ENCODE measurements around the gene GRM8.

The GRM8 gene

DNA sequence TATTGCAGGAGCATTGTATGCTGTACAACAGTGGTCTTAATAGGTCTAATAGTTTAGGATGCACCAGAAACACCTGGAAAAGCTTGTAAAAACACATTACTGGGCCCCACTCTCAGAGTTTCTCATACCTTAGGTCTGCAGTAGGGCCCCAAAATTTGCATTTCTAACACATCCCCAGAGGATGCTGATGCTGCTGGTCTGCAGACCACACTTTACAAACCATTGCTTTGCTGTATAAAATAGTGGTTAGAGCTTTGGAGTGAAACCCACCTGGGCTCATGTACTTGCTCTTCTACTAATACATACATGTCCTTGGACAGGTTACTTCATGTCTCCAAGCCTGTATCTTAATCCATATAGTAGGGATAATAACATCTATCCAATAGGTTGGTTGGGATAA, 279.7 kb downstream of the GRM8 start:
- Histone ChIP-seq H3K79me2 (ENCODE audit: insufficient read depth, low read length) (no peaks in the 10 kb centered on the region), H2AFZ (ENCODE audit: low read length) (no peak overlapping the region), H3K9ac (ENCODE audit: low read depth, low read length, poor library complexity, severe bottlenecking) (no peak overlapping the region), H3K9me3 (ENCODE audit: insufficient read depth, low read depth, low read length) (no peaks in the 10 kb centered on the region), H3K4me1 (ENCODE audit: insufficient read depth, low read length, poor library complexity, severe bottlenecking) (no peaks in the 10 kb centered on the region), H4K20me1 (ENCODE audit: insufficient read depth, low read length, poor library complexity, severe bottlenecking) (no peaks in the 10 kb centered on the region), H3K4me2 (ENCODE audit: low read depth, low read length, poor library complexity, severe bottlenecking) (no peak overlapping the region), H3K9me2 (replicated peaks; ENCODE audit: low read depth, low read length) (no peaks in the 10 kb centered on the region; the same call in 1 of the 2 replicates), H3F3A (ENCODE audit: low read depth) (no peaks in the 10 kb centered on the region), H3K36me3 (ENCODE audit: insufficient read depth, low read length) (no peaks in the 10 kb centered on the region), H3K4me3 (ENCODE audit: low read length, poor library complexity, severe bottlenecking) (no peak overlapping the region), H3K27me3 (ENCODE audit: insufficient read depth, low read length, poor library complexity, severe bottlenecking) (no peaks in the 10 kb centered on the region)
- TF ChIP-seq EZH2phosphoT487 (IDR thresholded peaks at IDR 0.05; ENCODE audit: borderline replicate concordance): no peak
- TF ChIP-seq, protein P1, sequence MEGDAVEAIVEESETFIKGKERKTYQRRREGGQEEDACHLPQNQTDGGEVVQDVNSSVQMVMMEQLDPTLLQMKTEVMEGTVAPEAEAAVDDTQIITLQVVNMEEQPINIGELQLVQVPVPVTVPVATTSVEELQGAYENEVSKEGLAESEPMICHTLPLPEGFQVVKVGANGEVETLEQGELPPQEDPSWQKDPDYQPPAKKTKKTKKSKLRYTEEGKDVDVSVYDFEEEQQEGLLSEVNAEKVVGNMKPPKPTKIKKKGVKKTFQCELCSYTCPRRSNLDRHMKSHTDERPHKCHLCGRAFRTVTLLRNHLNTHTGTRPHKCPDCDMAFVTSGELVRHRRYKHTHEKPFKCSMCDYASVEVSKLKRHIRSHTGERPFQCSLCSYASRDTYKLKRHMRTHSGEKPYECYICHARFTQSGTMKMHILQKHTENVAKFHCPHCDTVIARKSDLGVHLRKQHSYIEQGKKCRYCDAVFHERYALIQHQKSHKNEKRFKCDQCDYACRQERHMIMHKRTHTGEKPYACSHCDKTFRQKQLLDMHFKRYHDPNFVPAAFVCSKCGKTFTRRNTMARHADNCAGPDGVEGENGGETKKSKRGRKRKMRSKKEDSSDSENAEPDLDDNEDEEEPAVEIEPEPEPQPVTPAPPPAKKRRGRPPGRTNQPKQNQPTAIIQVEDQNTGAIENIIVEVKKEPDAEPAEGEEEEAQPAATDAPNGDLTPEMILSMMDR (conservative IDR thresholded peaks at IDR 0.05; ENCODE audit: low read length): no peak

DNA sequence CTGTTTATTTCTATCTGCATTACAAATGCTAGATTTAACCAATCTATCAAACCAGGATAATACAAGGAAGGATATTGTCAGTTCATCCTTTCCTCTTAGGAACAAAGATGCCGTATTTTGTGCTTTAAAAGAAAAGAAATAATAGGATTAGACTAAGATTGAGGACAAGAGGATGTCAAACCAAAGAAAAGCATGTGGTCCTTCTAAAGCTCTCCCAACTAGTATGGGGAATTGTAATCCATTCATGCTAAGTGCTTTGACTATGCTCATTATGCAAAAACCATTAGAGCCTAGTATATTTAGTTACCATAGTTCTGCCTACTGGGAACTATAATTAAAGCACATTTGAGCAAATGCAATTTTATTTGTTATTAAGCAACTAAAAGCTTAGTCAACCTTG, 280.2 kb downstream of the GRM8 start:
- Histone ChIP-seq H3K4me1 (ENCODE audit: insufficient read depth, low read length, poor library complexity, severe bottlenecking) (no peaks in the 10 kb centered on the region), H3K79me2 (ENCODE audit: insufficient read depth, low read length) (no peaks in the 10 kb centered on the region), H3K4me3 (ENCODE audit: low read length, poor library complexity, severe bottlenecking) (no peak overlapping the region), H3K9ac (ENCODE audit: low read depth, low read length, poor library complexity, severe bottlenecking) (no peak overlapping the region), H3K36me3 (ENCODE audit: insufficient read depth, low read length) (no peaks in the 10 kb centered on the region), H3K27me3 (ENCODE audit: insufficient read depth, low read length, poor library complexity, severe bottlenecking) (no peaks in the 10 kb centered on the region), H3F3A (ENCODE audit: low read depth) (no peaks in the 10 kb centered on the region), H4K20me1 (ENCODE audit: insufficient read depth, low read length, poor library complexity, severe bottlenecking) (no peaks in the 10 kb centered on the region), H2AFZ (ENCODE audit: low read length) (no peak overlapping the region), H3K4me2 (ENCODE audit: low read depth, low read length, poor library complexity, severe bottlenecking) (no peak overlapping the region), H3K9me2 (replicated peaks; ENCODE audit: low read depth, low read length) (no peaks in the 10 kb centered on the region; the same call in 1 of the 2 replicates), H3K9me3 (ENCODE audit: insufficient read depth, low read depth, low read length) (no peaks in the 10 kb centered on the region)
- TF ChIP-seq EZH2phosphoT487 (IDR thresholded peaks at IDR 0.05; ENCODE audit: borderline replicate concordance): no peak
- TF ChIP-seq, protein P1 (conservative IDR thresholded peaks at IDR 0.05; ENCODE audit: low read length): no peak

DNA sequence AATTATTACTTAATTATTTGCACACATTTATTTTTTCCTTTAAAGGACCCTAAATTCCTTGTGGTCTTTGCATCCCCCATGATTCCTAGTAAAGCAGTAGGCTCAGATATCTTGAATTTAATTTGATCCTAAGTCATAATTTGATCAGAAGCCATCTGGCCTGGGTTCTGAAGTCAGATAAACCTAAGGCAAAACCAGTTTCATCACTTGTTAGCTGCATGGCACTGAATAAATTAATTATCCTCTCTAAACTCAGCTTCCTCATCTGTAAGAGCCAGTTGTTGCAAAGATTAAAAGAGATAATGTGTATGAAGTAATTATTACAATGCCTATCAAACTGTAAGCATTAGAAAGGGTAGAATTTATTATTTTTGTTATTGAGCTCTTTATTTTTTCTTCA, 293.1 kb downstream of the GRM8 start:
- Histone ChIP-seq H3K9me2 (replicated peaks; ENCODE audit: low read depth, low read length) (no peaks in the 10 kb centered on the region), H3F3A (ENCODE audit: low read depth) (no peaks in the 10 kb centered on the region), H3K79me2 (ENCODE audit: insufficient read depth, low read length) (no peaks in the 10 kb centered on the region), H3K36me3 (ENCODE audit: insufficient read depth, low read length) (no peaks in the 10 kb centered on the region), H3K9ac (ENCODE audit: low read depth, low read length, poor library complexity, severe bottlenecking) (no peak overlapping the region), H3K4me1 (ENCODE audit: insufficient read depth, low read length, poor library complexity, severe bottlenecking) (no peaks in the 10 kb centered on the region), H3K4me2 (ENCODE audit: low read depth, low read length, poor library complexity, severe bottlenecking) (no peak overlapping the region), H2AFZ (ENCODE audit: low read length) (no peak overlapping the region), H3K9me3 (ENCODE audit: insufficient read depth, low read depth, low read length) (no peaks in the 10 kb centered on the region), H4K20me1 (ENCODE audit: insufficient read depth, low read length, poor library complexity, severe bottlenecking) (no peaks in the 10 kb centered on the region), H3K27me3 (ENCODE audit: insufficient read depth, low read length, poor library complexity, severe bottlenecking) (no peaks in the 10 kb centered on the region), H3K4me3 (ENCODE audit: low read length, poor library complexity, severe bottlenecking) (no peak overlapping the region)
- TF ChIP-seq, protein P1 (conservative IDR thresholded peaks at IDR 0.05; ENCODE audit: low read length): no peak
- TF ChIP-seq EZH2phosphoT487 (IDR thresholded peaks at IDR 0.05; ENCODE audit: borderline replicate concordance): no peak
